ENCODE data around the gene KCNJ4. TPM values are rescaled to one million over a fixed set of nuclear protein-coding genes. Genes with fewer than 3 reads are reported as not detected.

KCNJ4 gene
- total RNA-seq, 1 experiment from 2014 or later = 0.92 TPM

DNA sequence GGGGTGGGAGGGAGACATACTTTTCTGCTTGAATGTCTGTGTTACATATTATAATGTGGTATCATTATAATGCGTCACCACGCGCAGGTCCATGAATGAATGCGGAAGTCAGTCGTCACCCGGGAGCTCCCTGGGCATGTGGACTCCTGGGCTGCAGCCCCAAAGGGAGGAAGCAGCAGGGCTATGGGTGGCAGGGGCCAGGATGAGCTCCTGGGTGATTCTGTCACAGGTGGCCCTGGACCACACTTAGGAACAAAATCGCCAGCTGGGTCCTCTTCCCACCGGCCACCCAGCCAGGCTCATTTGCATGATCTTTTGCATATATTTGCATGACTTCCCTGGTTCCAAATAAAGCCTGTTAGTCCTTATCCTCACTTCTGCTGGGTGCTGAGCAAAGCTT, 51.2 kb downstream of the KCNJ4 start:
- H3K9ac ChIP-seq (ENCODE audit: extremely low read depth, insufficient read length, low read length) = no peak overlapping the region
- H4K8ac ChIP-seq (replicated peaks; ENCODE audit: insufficient read length, low read depth, low read length) = no peak overlapping the region
- no peak overlapping the region for H2AK5ac ChIP-seq (ENCODE audit: insufficient read length, low read length)
- H3K27ac ChIP-seq (ENCODE audit: insufficient read length, low read depth, low read length) = no peak overlapping the region
- no peak overlapping the region for H3K14ac ChIP-seq (ENCODE audit: insufficient read depth, low read length)
- H2BK15ac ChIP-seq (ENCODE audit: low read depth, low read length) = no peak overlapping the region
- Mint-ChIP-seq H3K4me3 (no peak overlapping the region; a peak in 1 of 5 replicates), H3K36me3 (ENCODE audit: insufficient read depth in 1 of 3, low read depth in 3 of 3) (peaks cover 0 to 3% (median 2%) of the 10 kb centered on the region in 3 experiments; a peak in 3 of 7 replicates), H3K9me3 (peaks cover 3% of the 10 kb centered on the region in 2 experiments; a peak in 3 of 5 replicates), H3K4me1 (peaks cover 32 to 41% of the 10 kb centered on the region in 2 experiments), H3K27ac (no peak overlapping the region), H3K27me3 (ENCODE audit: low read depth) (no peaks in the 10 kb centered on the region; the same call in 1 of the 2 replicates)
- no peak for DNase-seq
- H2BK5ac ChIP-seq (ENCODE audit: insufficient read length, low read length) = no peak overlapping the region
- WGBS (ENCODE audit: extremely low coverage, insufficient read length, low lambda C conversion rate) = no CpG with 5 or more reads among the region's 8 CpGs
- no peaks in the 10 kb centered on the region for H3K9me3 ChIP-seq (ENCODE audit: control insufficient read depth, low read depth, low read length)
- no peak overlapping the region for H2BK12ac ChIP-seq (ENCODE audit: insufficient read length, low read depth, low read length)
- no peak overlapping the region for H3K18ac ChIP-seq (ENCODE audit: insufficient read length, low read depth, low read length)
- no peaks in the 10 kb centered on the region for H3K23me2 ChIP-seq (ENCODE audit: insufficient read length, low read depth, low read length, poor library complexity, severe bottlenecking)
- H3K4me2 ChIP-seq (ENCODE audit: insufficient read depth, insufficient read length, low read length) = no peak overlapping the region
- H4K91ac ChIP-seq (ENCODE audit: insufficient read length, low read depth, low read length) = no peak overlapping the region
- H3K79me2 ChIP-seq (ENCODE audit: insufficient read depth, low read length) = no peaks in the 10 kb centered on the region
- H3K4ac ChIP-seq (ENCODE audit: low read depth, low read length) = no peak overlapping the region
- H4K20me1 ChIP-seq (ENCODE audit: control insufficient read depth, insufficient read depth, insufficient read length) = no peaks in the 10 kb centered on the region
- no peaks in the 10 kb centered on the region for H3K79me1 ChIP-seq (ENCODE audit: insufficient read depth, low read depth, low read length, poor library complexity, severe bottlenecking)
- H2BK20ac ChIP-seq (ENCODE audit: low read depth, low read length, poor library complexity, severe bottlenecking) = no peak overlapping the region
- no peak overlapping the region for H3K23ac ChIP-seq (ENCODE audit: insufficient read length, low read depth, low read length)
- H2AFZ ChIP-seq (ENCODE audit: low read length) = no peak overlapping the region
- no peak overlapping the region for H4K5ac ChIP-seq (ENCODE audit: insufficient read length, low read depth, low read length)
- H2BK120ac ChIP-seq (ENCODE audit: low read depth, low read length, poor library complexity, severe bottlenecking) = no peak overlapping the region
- no peaks in the 10 kb centered on the region for H3K27me3 ChIP-seq (ENCODE audit: insufficient read depth, low read length)
- peaks cover 3% of the 10 kb centered on the region; the same call in 1 of the 2 replicates for H3K4me1 ChIP-seq (ENCODE audit: insufficient read depth, low read length)
- TF ChIP-seq, protein P1, sequence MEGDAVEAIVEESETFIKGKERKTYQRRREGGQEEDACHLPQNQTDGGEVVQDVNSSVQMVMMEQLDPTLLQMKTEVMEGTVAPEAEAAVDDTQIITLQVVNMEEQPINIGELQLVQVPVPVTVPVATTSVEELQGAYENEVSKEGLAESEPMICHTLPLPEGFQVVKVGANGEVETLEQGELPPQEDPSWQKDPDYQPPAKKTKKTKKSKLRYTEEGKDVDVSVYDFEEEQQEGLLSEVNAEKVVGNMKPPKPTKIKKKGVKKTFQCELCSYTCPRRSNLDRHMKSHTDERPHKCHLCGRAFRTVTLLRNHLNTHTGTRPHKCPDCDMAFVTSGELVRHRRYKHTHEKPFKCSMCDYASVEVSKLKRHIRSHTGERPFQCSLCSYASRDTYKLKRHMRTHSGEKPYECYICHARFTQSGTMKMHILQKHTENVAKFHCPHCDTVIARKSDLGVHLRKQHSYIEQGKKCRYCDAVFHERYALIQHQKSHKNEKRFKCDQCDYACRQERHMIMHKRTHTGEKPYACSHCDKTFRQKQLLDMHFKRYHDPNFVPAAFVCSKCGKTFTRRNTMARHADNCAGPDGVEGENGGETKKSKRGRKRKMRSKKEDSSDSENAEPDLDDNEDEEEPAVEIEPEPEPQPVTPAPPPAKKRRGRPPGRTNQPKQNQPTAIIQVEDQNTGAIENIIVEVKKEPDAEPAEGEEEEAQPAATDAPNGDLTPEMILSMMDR (conservative IDR thresholded peaks at IDR 0.05) = no peak
- H3T11ph ChIP-seq (ENCODE audit: low read length) = no peak overlapping the region
- no peak overlapping the region for H3K56ac ChIP-seq (ENCODE audit: insufficient read length, low read depth, low read length)

All from H9 (cell line).